GM18526 (cell line): ENCODE results near the gene OR52I2.
A peak's percentile ranks its signal among the peaks of the same experiment; 100 is the strongest.

Source experiments
- POLR2A ChIP-seq: IDR thresholded peaks from 3 replicates; pipeline ENCODE4 v1.6.1; 2011; ENCODE audit not compliant: insufficient read length; ENCODE audit errors: extremely low read depth

OR52I2 gene

DNA sequence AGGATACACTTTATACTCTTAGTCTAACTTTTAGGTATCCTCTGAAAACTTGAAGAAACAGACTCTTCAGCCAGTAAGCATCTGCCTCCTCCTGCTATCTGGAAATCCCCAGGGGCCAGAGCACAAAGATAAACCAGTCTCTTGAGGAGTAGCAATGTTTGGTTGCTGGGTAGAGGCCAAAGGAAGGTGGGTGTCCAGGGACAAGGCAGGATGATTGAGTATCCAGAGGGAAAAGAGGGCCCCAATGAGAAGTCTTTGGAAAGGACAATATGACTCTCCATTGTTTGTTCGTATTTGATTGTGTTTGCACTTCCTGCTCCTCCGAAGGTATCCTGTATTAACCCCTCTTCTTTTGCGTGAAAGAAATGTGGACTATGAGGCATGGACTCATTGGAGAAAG lies 7.5 kb downstream of the OR52I2 start:
- no peak for TF ChIP-seq POLR2A

DNA sequence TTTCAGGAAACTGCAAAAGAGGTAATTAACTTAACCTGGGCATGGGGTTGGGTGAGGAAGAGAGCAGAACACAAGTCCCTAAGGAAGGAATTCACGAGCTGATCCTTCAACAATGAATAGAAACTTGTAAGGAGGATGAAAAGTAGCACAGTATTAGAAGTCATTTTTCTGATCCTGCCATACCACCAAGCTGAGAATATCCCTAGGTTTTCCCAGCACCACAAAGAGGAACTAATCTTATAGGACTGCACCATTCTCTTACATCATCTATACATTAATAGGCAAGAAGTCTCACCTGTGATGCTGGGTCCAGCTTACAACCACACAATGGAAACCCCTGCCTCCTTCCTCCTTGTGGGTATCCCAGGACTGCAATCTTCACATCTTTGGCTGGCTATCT lies 12.2 kb downstream of the OR52I2 start, which contains the start of gene OR52I1:
Gene OR52I1 (plus strand): TSS at position 301 of the 400 bp plus-strand sequence. CDS start 0 bp downstream, at position 301.
- TF ChIP-seq POLR2A: no peak

DNA sequence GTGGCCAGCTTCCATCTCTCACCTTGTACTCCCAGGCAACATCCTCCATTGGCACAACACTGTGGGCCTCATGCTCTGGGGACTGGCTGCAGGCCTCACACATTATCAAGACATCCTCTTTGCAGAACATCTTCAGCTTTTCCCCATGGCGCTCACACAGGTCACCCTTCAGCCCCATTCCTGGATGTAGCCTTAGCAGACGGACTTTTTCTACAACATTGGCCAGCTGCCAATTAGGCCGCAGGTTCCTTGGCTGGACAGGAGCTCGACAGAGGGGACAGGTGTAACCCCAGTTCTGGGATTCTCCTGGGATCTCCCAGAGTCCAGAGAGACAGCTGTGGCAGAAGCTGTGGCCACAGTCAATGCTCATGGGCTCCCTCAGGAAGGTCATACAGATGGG lies 23.5 kb downstream of the OR52I2 start:
- TF ChIP-seq POLR2A: no peak

DNA sequence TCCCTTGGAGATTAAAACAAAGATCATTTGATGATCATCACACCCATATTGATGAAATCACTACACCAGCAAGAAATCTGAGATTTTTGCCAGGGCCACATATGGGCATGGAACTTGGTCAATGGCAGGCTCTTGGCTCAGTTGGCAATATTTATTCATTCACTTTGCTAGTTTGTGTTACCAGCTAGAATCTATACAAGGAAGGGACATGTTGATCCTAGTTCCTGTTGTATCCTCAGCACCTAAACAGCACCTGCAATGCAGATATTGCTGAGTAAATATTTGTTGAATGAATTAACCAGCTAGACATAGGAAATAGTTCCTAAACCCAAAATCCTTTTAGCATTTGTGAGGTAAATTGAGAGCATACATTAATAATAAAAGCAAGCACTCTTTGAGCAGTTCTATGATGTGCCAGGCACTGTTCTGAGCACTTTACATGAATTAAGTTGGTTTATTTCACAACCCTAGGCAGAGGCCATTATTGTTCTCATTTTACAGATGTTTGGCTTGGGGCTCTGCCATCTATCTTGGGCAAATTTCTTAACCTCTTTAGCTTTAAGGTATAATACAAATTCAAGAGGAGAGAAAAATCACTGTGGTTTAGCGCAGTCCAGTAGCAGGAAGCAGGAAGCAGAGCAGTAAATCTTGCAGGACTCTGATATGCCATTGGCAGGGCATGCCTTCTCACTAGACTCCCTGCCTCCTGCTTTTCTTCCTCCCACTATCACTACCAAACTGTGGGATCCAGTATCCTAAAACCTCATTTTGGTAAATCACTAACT lies 24.9 kb downstream of the OR52I2 start:
- no peak for TF ChIP-seq POLR2A

DNA sequence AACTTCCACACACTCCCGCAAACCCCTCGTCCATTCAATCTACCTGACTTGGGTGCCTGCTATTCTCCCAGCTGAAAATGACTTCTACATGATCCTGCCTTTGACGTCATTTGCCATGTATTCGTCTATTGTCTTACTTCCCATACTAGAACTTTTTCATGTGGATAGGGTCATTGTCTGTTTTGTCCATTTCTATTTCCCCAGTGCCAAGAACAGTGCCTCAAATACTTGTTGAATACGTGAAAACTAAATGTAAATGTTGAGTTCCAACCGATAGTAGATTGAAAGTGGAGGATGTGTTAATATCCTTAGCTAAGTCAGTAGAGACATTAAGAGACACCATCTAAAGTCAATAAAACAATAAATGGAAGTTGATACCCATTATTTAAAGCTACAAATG lies 25.6 kb downstream of the OR52I2 start:
- no peak for TF ChIP-seq POLR2A

DNA sequence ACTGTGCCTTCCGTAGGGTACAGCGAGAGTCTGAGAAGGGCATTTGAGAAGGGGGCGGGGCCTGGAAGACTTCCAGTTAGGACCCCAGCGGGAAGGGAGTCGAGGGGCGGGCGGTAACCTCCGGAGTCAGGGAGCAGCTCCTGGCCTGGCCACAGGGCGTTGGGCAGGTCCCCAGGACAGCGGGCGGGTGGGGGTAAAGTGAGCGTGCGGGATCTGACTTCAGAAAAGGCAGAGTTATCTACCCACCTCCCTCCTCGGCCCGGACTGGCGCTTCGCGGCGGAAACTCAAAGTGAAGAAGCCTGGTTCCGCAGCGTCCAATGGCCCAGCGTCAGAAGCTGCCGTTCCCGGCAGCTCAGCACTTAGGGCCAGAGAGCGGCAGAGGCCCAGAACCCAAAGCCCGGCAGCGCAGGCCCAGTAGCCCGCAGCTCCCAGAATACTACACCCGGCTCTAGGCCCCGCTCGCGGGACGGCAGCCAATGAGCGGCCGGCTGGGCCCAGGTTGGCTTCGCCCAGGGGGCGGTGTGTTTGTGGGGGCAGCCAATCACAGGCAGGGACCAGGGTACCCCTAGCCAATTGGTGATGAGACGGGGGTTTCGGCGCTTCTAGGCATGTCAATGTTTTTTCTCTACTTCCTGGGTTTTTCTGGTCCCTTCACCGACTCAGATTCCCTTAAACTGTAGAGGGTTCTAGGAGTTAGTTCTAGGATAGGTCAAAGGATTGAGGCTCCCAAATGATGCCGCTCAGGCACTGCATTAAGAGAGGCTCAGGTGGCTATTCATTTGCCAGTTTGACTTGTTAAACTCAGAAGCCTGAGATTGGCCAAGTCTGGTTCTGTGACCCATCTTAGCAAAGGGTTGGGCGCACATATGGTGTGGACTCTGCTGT lies 26.5 kb downstream of the OR52I2 start, which contains the start of gene TRIM68:
Gene TRIM68 (minus strand): TSS at position 451 of the 886 bp plus-strand sequence. CDS start 2,727 bp downstream, outside the sequence.
- TF ChIP-seq POLR2A: peak; percentile 70

DNA sequence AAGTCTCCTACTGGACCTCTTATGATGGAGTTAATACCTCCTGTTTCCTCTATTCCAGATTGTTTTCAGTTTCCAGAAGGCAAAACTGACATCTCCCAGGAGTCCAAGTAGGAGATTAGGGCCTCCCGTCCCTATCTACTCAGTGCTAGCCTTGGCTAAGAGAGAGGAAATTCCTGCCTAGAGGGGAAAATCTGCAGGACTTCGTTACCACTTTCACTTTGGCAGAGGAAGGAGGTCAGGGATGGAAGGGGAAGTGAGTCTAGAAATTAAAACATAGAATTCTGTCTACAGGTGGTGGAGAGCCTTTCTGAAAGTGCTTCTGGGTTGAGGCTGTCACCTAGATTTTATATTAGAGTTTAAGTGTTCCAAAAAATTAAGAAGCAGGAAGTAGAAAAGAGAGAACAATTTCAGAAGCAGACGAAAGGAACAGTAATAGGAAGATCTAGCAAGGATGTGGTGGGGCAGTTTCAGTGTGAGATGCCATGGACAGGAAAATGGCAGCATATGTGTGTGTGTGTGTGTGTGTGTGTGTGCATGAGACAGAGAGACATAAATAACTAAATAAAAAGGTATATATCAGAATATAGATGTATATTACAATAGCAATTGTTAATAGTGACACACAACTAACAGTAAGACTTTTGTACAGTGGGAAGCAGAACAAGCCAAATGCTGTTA lies 28.9 kb downstream of the OR52I2 start:
- TF ChIP-seq POLR2A: no peak

DNA sequence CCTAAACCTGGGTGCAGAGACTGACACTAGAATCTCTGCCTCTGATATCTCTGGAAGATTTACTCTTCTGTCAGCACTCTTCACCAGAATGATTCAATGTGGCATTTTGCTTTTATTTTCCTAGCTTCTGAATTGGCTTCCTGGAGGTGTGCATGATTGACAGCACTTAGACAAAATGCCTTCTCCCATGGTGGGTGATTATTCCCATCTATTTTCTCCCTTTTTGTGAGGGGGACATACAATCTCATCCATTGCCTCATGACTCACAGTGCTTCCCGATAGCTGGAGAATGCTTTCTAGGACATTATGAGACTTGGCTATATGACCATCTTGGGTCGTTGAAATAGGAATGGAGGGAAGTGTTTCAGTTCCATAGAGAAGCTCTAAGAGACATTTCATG lies 30.4 kb downstream of the OR52I2 start:
- TF ChIP-seq POLR2A: no peak

DNA sequence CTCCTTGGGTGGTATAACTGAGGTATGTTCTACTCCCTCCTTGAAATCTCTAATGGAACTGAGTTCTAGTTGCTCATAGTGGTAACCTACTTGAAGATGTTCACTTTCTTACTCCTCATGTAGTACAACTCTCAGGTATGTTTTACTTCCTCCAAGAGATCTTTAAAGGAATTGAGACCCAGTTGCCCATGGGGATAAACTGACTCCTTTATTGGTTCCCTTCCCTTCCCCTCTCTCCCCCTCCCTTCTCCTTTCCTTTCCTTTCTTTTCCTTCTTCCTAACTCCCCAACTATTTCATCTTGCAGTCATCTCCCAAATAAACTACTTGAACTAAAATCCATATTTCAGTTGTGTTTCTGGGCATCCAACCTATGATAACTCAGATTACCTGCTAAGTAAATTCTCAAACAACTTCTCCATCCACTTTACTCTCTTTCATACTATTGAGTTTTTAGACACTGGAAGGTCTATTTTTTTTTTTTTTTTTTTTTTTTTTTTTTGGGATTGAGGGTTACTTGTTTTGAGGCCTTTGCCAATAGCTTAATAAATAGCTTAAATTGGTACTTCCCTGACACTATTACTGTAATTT lies 34.4 kb downstream of the OR52I2 start:
- TF ChIP-seq POLR2A: no peak

DNA sequence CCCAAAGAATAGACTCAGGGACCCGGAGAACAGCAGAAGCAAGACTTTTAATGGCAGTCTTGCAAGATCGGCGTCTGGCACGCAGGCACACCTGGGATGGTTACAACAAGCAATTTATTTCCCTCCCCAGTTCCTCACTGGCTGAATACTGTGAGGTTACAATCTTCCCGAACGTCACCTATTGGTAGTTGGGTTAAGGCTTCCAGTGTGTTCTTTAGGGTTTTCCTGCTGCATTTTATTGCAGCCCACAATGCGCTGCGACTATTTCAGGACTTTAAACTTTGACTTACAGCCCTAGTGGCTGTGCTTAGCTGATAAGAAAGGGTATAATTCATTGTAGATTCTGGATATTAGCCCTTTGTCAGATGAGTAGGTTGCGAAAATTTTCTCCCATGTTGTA lies 38.0 kb downstream of the OR52I2 start:
- no peak for TF ChIP-seq POLR2A

DNA sequence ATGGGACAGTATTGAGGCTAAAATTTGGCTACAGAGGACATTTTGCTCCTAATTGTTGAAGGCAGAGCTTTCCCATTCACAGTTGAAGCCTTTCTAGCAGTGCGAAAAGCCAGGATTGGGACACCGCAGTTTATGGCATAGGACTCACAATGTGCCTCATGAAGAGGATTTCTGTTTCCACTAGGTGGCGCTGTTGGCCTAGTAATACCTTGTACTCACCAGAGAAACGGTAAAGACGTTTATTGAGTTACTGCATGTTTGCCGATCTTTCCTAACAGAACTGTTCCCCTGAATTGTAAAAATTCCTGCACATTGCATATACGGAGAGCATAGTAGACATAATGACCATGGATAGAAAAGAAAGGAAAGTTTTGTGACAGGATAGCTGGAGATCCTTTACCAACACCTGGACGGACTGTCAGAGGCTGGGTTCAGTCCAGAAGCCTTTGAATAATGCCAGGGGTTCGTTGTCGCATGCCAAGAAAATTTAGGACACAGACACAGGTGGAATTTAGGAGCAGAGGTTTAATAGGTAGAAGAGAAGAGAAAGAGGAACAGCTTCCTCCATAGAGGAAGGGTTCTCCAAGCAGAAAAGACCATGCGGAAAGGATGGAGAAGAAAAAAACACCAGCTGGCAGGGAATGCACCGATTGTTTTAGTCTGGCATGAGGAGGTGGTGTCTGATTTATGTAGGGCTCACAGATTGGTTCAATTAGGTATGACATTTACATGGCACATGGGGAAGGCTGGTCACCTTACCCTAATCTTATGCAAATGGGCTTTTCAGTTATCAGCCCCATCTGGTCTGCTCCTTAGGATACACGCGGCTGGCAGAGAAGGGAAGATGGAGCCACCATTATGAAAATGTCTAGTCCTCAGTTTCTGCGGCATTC lies 44.9 kb downstream of the OR52I2 start:
- TF ChIP-seq POLR2A: no peak

DNA sequence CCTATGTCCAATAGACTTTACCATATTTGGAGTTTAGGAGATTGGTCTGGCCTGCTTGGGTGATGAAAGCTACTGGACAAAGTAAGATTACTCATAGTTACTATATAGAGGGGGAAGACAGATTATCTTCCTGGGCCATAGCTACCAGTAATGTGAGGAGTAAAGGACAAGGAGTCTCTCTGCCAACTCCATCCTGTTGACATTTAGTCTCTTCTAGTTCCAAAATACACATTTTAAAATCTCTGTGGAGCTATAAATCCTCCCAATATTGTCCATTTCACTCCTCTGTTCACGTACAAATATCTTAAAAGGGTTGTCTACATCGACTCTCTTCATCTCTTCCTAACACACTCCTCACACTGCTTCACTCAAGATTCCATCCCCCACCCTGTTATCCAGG lies 54.6 kb downstream of the OR52I2 start:
- no peak for TF ChIP-seq POLR2A

DNA sequence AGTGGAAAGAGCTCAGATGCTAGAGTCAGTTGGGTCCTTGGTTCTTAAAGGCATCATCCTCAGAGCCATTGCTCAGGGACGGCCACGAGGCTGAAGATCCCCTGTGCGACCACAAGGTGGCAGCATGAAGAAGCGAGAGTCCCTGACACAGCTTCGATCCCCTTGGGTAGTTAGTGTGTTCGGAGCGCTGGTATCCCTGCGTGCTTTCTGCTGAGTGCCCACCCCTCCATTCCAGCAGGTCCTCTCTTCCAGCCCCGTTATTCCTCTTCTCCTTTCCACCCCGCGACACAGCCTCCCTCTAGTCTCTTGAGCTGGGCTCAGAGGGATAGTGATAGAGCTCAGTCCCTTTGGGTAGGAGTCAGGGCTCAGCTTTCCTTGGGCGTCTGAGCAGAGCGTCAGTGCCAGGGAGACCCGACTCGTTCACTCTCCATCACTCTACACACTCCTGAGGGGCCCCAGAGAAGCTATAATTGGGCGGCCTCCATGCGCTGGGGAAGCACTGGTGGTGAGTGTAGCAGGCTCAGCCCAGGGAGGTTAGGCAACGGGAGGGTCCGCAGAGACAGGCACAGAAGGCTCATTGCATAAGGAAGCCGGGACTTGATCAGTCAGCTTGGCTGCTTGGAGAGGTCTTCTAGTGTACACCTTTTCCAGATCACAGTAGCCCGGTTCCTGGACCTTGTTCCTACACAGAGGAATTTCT lies 55.6 kb downstream of the OR52I2 start, which contains the start of gene OR51D1:
Gene OR51D1 (plus strand): TSS at position 516 of the 700 bp plus-strand sequence. CDS start 2,314 bp downstream, outside the sequence.
- no peak for TF ChIP-seq POLR2A
